HG03060 (cell line): ENCODE measurements around the gene OR10A3.

Experiments used
- ATAC-seq: cut with Tn5 transposase; IDR thresholded peaks from one replicate; pipeline ENCODE4 v1.9.1; 2021; ENCODE audit warnings: low read depth, moderate number of reproducible peaks; ENCODE audit not compliant: unreplicated experiment

The OR10A3 gene

GRCh38 chr11:7944123-7944522, 2.6 kb upstream of the OR10A3 start:
- no peak for ATAC-seq

- ATAC-seq = no peak
These were observed 362 bp downstream of the OR10A3 start for GRCh38 chr11:7941146-7941545.

- ATAC-seq = no peak
These were observed 4.9 kb downstream of the OR10A3 start for GRCh38 chr11:7936615-7937014.

GRCh38 chr11:7931168-7931567, 10.3 kb downstream of the OR10A3 start, which contains the start of gene OR10A6:
Gene OR10A6, minus strand, starts transcription at chr11:7931268. Its CDS starts 2,606 bp downstream, at chr11:7928662.
- no peak for ATAC-seq

GRCh38 chr11:7927635-7928034, 13.9 kb downstream of the OR10A3 start:
- ATAC-seq = no peak

GRCh38 chr11:7924536-7924935, 17.0 kb downstream of the OR10A3 start:
- no peak for ATAC-seq

GRCh38 chr11:7918141-7918540, 23.4 kb downstream of the OR10A3 start:
- no peak for ATAC-seq

- no peak for ATAC-seq
These were observed 30.5 kb downstream of the OR10A3 start for GRCh38 chr11:7911011-7911410.

GRCh38 chr11:7910286-7910788, 31.2 kb downstream of the OR10A3 start:
- no peak for ATAC-seq

- ATAC-seq = no peak
These were observed 31.8 kb downstream of the OR10A3 start for GRCh38 chr11:7909585-7910285.

- ATAC-seq = no peak
These were observed 34.4 kb downstream of the OR10A3 start for GRCh38 chr11:7907121-7907520.

GRCh38 chr11:7906481-7906880, 35.0 kb downstream of the OR10A3 start:
- ATAC-seq = no peak

GRCh38 chr11:7905961-7906429, 35.5 kb downstream of the OR10A3 start:
- no peak for ATAC-seq

- ATAC-seq = no peak
These were observed 36.0 kb downstream of the OR10A3 start for GRCh38 chr11:7905549-7905948.

GRCh38 chr11:7904917-7905316, 36.6 kb downstream of the OR10A3 start:
- no peak for ATAC-seq

GRCh38 chr11:7903940-7904339, 37.6 kb downstream of the OR10A3 start:
- no peak for ATAC-seq

- ATAC-seq = no peak
These were observed 40.1 kb downstream of the OR10A3 start for GRCh38 chr11:7901319-7901854.

GRCh38 chr11:7900686-7901085, 40.8 kb downstream of the OR10A3 start:
- no peak for ATAC-seq

GRCh38 chr11:7899418-7899817, 42.1 kb downstream of the OR10A3 start:
- no peak for ATAC-seq

- no peak for ATAC-seq
These were observed 42.7 kb downstream of the OR10A3 start for GRCh38 chr11:7898666-7899283.

GRCh38 chr11:7896009-7896785, 45.3 kb downstream of the OR10A3 start:
- no peak for ATAC-seq
